ENCODE results near the gene CPM. TPM values are rescaled to one million over a fixed set of nuclear protein-coding genes. Genes with fewer than 3 reads are reported as not detected.
A peak's percentile ranks its signal among the peaks of the same experiment; 100 is the strongest.

Gene CPM
- polyA plus RNA-seq, 2 of the 4 experiments (the other 2 are of a cell fraction): 3.7 to 6.8 TPM

DNA sequence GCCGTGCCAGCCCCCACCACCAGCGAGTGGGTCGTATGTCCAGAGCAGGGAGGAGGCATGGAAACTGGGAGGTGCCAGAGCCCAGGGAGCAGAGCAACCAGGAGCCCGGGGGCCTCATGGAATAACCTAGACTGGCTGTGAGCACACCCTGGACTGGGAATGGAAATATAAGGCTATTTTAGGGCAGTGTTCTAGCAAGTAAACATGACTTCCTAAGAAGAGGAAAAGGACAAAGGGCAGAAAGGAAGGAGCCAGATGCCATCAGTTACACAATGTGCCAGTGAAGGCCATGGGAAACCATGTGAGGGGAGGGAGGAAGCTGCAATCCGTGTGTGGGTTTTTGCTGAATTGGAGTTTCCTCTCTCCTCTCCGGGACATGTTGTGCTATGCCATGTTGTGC lies 18.7 kb upstream of the CPM start:
- FAIRE-seq (no peak), ATAC-seq (peak in 1 of 2 experiments; percentile 26; a peak in 1 of 6 replicates), DNase-seq (ENCODE audit: low read depth in 1 of 2, low spot score in 1 of 2) (no peak)
- no peak overlapping the region; a peak in 1 of 6 replicates for H3K27ac ChIP-seq
- ChIA-PET POLR2A (no interaction called here), CTCF (interaction anchor here (0.7 to 1.4 kb wide), 2 partner anchors 11 to 203 kb away, joined by 3 read pairs; no protein-coding TSS in a partner anchor)
- H3K4me3 ChIP-seq: no peak overlapping the region
- no peaks in the 10 kb centered on the region for H3K4me1 ChIP-seq
- TF ChIP-seq RFX5 (IDR thresholded peaks at IDR 0.05) (no peak), ZC3H11A (IDR thresholded peaks at IDR 0.05) (no peak), ZFP36 (IDR thresholded peaks at IDR 0.05; ENCODE audit: borderline replicate concordance, partially characterized antibody) (no peak), NR3C1 (IDR thresholded peaks at IDR 0.05) (no peak), NPAS2 (CRISPR knock-in tag; IDR thresholded peaks at IDR 0.05; ENCODE audit: borderline replicate concordance) (no peak), PBX3 (IDR thresholded peaks at IDR 0.05) (no peak), EP300 (IDR thresholded peaks at IDR 0.05) (no peak), CBX8 (IDR thresholded peaks at IDR 0.05) (no peak), CTCF (IDR thresholded peaks at IDR 0.05) (no peak)
- 53% methylated on average over 6 of the region's 6 CpGs for WGBS (ENCODE audit: missing lambda C conversion rate)
- H3K9me3 ChIP-seq: no peaks in the 10 kb centered on the region
- H3K4me2 ChIP-seq: no peak overlapping the region

GRCh38 chr12:68950511-68950910 lies 17.5 kb upstream of the CPM start:
- Histone ChIP-seq H3K4me2 (no peak overlapping the region), H3K4me3 (no peak overlapping the region), H3K4me1 (no peaks in the 10 kb centered on the region), H3K27ac (no peak overlapping the region), H3K9me3 (no peaks in the 10 kb centered on the region)
- WGBS (ENCODE audit: missing lambda C conversion rate): 91% methylated on average over 4 of the region's 4 CpGs
- no peak for FAIRE-seq
- TF ChIP-seq RFX5 (IDR thresholded peaks at IDR 0.05) (no peak), RAD21 (conservative IDR thresholded peaks at IDR 0.05 in 1 of 2, IDR thresholded peaks at IDR 0.05 in 1 of 2) (no peak), RARB (CRISPR knock-in tag; IDR thresholded peaks at IDR 0.05) (no peak), POLR2A (IDR thresholded peaks at IDR 0.05; ENCODE audit: low read length) (no peak), HOXB13 (CRISPR knock-in tag; IDR thresholded peaks at IDR 0.05; ENCODE audit: low read depth) (no peak), KDM1A (IDR thresholded peaks at IDR 0.05; ENCODE audit: low read depth) (no peak), GATA3 (IDR thresholded peaks at IDR 0.05; ENCODE audit: borderline replicate concordance) (no peak), CHD2 (IDR thresholded peaks at IDR 0.05; ENCODE audit: low read length, partially characterized antibody) (no peak), NFE2L2 (conservative IDR thresholded peaks at IDR 0.05; ENCODE audit: low read length) (no peak), HOXB5 (CRISPR knock-in tag; IDR thresholded peaks at IDR 0.05) (no peak)
- DNase-seq (ENCODE audit: low read depth in 1 of 2, low spot score in 1 of 2): no peak
- no peak for ATAC-seq
- ChIA-PET POLR2A (no interaction called here), CTCF (no interaction called here)

GRCh38 chr12:68945255-68945654 lies 12.3 kb upstream of the CPM start:
- H3K9me3 ChIP-seq: no peaks in the 10 kb centered on the region
- no peak overlapping the region for H3K4me2 ChIP-seq
- 75% methylated on average over 2 of the region's 2 CpGs for WGBS (ENCODE audit: missing lambda C conversion rate)
- ChIA-PET CTCF (interaction anchor here (1.4 kb wide), 1 partner anchor 37 kb away, joined by 4 read pairs; no protein-coding TSS in a partner anchor), POLR2A (no interaction called here)
- no peak for DNase-seq (ENCODE audit: low read depth in 1 of 2, low spot score in 1 of 2)
- H3K4me3 ChIP-seq: no peak overlapping the region
- no peak for ATAC-seq
- TF ChIP-seq E2F6 (IDR thresholded peaks at IDR 0.05; ENCODE audit: borderline replicate concordance, low read depth): no peak
- TF ChIP-seq HDAC2 (IDR thresholded peaks at IDR 0.05): no peak
- no peak for TF ChIP-seq SREBF2 (IDR thresholded peaks at IDR 0.05)
- TF ChIP-seq MAFK (IDR thresholded peaks at IDR 0.05; ENCODE audit: partially characterized antibody): no peak
- no peak for TF ChIP-seq ZFP36 (IDR thresholded peaks at IDR 0.05; ENCODE audit: borderline replicate concordance, partially characterized antibody)
- TF ChIP-seq, protein P1, sequence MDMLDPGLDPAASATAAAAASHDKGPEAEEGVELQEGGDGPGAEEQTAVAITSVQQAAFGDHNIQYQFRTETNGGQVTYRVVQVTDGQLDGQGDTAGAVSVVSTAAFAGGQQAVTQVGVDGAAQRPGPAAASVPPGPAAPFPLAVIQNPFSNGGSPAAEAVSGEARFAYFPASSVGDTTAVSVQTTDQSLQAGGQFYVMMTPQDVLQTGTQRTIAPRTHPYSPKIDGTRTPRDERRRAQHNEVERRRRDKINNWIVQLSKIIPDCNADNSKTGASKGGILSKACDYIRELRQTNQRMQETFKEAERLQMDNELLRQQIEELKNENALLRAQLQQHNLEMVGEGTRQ (IDR thresholded peaks at IDR 0.05): no peak
- TF ChIP-seq CHD2 (IDR thresholded peaks at IDR 0.05; ENCODE audit: low read length, partially characterized antibody): no peak
- TF ChIP-seq HOXB5 (CRISPR knock-in tag; IDR thresholded peaks at IDR 0.05): no peak
- TF ChIP-seq FOXS1 (CRISPR knock-in tag; IDR thresholded peaks at IDR 0.05): no peak
- no peak for TF ChIP-seq ATOH8 (CRISPR knock-in tag; IDR thresholded peaks at IDR 0.05; ENCODE audit: low read depth)
- TF ChIP-seq EP300 (IDR thresholded peaks at IDR 0.05): no peak
- TF ChIP-seq CBX8 (IDR thresholded peaks at IDR 0.05): no peak
- no peak for TF ChIP-seq ZSCAN20 (CRISPR knock-in tag; IDR thresholded peaks at IDR 0.05)
- TF ChIP-seq, protein P2, sequence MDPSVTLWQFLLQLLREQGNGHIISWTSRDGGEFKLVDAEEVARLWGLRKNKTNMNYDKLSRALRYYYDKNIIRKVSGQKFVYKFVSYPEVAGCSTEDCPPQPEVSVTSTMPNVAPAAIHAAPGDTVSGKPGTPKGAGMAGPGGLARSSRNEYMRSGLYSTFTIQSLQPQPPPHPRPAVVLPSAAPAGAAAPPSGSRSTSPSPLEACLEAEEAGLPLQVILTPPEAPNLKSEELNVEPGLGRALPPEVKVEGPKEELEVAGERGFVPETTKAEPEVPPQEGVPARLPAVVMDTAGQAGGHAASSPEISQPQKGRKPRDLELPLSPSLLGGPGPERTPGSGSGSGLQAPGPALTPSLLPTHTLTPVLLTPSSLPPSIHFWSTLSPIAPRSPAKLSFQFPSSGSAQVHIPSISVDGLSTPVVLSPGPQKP (IDR thresholded peaks at IDR 0.05; ENCODE audit: low read depth, low read length): no peak
- H3K27ac ChIP-seq: no peak overlapping the region
- no peak for FAIRE-seq
- H3K4me1 ChIP-seq: peaks cover 11% of the 10 kb centered on the region; the same call in 2 of the 3 replicates

Measured in A549 (cell line).